GM21717 (cell line): Measurements from ENCODE around the gene PPM1N.

Experiments
- ATAC-seq: cut with Tn5 transposase; IDR thresholded peaks from one replicate; pipeline ENCODE4 v1.9.1; 2021; ENCODE audit warnings: mild to moderate bottlenecking, moderate library complexity; ENCODE audit not compliant: unreplicated experiment

The PPM1N gene

GRCh38 chr19:45498411-45499195, at the start of gene PPM1N:
Gene PPM1N, plus strand, starts transcription at chr19:45498443. Its CDS starts 30 bp downstream, at chr19:45498473.
- no peak for ATAC-seq

DNA sequence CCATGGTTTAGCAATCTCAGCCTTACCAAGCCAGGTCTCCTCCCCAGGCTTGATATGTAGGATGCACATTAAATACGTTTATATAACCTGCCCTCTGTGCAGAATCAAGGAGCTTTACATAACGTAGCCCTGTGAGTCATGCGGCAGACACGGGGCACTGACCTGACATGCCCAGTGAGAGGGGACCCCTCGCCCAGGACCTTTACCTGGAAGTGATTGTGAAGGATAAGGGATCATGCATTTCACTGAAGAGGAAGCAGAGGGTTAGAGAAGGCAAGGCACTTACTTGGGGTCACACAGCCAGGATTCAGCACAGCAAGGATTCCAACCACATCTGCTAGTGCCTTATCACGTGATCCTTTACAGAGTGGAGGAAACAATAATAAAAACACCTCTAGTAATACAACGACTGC, 49.4 kb upstream of the PPM1N start:
- no peak for ATAC-seq

DNA sequence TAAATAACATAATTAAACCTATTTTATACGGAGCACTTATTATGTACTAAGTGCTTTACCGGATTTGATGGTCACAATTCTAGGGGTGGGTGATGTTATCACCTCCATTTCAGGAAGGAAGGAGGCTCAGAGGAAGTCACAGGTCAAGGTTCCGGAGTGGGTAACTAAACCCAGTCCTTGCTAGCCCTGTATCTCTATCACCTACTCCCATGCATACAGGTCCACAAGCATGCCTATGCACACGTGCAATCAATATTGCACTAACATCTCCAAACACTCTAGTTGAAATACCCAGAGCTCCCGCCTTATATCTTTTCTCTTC, 48.3 kb upstream of the PPM1N start:
- ATAC-seq, result peak; percentile 13

- ATAC-seq, result peak; percentile 19
Observed at GRCh38 chr19:45451131-45451849, 47.0 kb upstream of the PPM1N start.

- no peak for ATAC-seq
Observed at GRCh38 chr19:45451850-45452387, 46.3 kb upstream of the PPM1N start.

GRCh38 chr19:45455707-45456499, 42.3 kb upstream of the PPM1N start:
- no peak for ATAC-seq

DNA sequence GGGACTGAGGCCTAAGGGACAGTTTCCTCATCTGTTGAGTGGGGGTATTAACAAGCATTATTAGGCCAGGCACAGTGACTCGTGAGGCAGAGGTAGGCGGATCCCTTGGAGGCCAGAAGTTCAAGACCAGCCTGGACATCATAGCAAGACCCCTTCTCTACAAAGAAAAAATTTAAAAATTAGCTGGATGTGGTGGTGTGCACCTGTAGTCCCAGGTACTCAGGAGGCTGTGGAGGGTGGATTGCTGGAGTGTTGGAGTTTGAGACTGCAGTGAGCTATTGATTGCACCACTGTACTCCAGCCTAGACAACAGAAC, 41.8 kb upstream of the PPM1N start:
- no peak for ATAC-seq

DNA sequence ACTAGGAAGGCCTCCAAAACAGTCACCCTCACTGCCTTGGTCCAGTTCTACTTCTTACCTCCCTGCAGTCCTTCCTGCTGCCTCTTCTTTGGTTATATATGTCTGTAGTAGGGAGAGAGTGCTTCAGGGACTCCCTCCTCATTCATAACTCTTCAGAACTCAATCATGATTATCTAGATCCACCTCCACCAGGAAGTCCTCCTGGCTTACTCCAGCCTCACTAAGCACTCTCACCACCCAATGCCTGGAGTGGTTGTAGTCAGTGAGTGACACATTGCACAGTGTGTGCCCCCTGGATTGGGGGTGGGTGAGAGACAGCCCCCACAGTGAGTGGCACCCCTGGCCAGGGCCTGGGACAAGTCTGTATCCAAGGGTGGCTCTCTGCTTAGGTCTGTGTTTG, 40.5 kb upstream of the PPM1N start:
- ATAC-seq, result no peak

DNA sequence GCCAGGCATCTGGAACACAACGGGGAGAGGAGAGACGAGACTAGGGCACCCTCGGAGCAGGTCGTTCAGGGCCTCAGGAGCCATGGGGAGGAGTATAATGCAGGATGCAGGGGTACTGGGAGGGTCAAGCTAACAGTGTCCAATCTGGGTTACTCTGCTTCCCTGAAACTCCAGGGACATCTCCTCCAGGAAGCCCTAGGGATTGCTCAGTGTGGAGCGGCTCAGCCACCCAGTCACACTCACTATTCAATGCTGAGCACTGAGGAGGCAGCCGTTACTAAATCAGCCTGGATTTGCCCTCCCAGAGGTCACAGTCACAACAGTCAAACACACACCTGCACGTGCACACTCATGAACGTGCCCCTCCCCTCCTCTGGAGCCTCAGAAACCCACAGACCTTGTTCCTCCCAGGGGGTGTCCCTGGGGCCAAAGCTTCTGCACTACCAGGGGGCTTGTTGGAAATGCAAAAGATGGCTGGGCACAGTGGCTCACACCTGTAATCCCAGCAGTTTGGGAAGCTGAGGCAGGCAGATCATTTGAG, 37.4 kb upstream of the PPM1N start:
- no peak for ATAC-seq

- ATAC-seq, result no peak
Observed at GRCh38 chr19:45462174-45462573, 36.1 kb upstream of the PPM1N start.

DNA sequence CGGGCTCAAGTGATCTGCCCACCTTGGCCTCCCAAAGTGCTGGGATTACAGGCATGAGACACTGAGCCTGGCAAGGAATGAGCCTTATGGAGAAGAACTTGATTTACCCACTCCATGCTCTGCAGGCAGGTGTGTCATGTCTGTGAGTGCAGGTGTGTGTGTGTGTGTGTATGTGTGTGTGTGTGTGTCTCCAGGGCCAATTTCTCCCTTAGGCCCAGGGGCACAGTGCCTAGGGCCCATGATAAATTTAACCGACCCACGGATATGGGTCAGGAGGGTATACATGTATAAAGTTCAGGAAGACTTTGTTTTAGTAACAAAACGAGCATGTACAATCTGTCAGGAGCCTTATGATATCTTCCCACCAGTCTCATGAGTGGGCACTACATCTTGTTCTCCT, 35.0 kb upstream of the PPM1N start:
- no peak for ATAC-seq

DNA sequence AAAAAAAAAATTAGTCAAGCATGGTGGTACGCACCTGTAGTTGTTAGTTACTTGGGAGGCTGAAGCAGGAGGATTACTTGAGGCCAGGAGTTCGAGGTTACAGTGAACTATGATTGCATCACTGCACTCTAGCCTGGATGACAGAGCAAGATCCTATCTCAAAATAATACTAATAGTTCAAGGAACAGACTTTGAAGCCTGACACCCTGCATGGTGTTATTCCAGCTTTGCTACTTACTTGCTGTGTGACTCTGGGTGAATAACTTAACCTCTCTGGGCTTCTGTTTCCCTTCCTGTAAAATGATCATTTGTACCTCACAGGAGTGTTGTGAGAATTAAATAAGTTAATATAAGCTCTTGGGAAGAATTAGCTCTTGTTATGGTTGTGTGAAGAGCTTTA, 34.0 kb upstream of the PPM1N start:
- no peak for ATAC-seq

GRCh38 chr19:45464852-45465441, 33.3 kb upstream of the PPM1N start:
- ATAC-seq, result no peak

DNA sequence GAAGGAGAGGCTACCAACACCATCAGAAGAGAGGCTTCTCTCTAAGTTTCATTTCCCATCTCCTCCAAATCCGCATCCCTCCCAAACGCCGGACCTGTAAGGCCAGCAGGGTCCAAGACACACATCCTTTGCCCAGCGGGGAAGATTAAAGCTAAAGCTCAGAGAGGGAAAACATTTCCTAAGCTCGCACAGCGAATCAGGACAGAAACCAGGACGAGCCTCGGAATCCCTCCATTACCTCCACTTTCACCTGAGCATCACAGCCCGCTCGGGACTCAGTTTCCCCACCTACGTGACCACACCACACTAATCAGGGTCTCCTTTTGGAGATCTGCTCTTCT, 31.2 kb upstream of the PPM1N start:
- ATAC-seq, result no peak

GRCh38 chr19:45467456-45468158, 30.6 kb upstream of the PPM1N start, which contains the start of gene FOSB:
Gene FOSB, plus strand, starts transcription at chr19:45467996. Its CDS starts 591 bp downstream, at chr19:45468587.
- no peak for ATAC-seq

GRCh38 chr19:45468159-45468651, 30.0 kb upstream of the PPM1N start:
- no peak for ATAC-seq

DNA sequence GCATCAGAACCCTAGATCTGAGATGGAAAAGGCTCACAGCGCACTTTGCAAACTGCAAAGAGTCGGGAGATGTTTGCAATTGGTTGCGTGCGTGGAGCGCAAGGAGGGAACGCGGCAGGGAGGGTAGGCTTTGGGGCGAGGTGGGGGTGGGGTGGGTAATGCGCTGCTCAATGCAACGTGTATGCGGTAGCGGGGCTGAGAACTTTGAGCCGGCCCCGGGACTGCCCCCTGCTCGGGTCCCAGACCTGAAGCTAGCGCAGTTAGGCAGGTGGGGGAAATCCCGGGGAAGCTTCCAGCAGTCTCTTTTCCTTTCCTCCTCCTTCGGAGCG, 29.5 kb upstream of the PPM1N start:
- peak; percentile 13 for ATAC-seq

GRCh38 chr19:45469132-45469944, 28.9 kb upstream of the PPM1N start:
- ATAC-seq, result peak; percentile 54

DNA sequence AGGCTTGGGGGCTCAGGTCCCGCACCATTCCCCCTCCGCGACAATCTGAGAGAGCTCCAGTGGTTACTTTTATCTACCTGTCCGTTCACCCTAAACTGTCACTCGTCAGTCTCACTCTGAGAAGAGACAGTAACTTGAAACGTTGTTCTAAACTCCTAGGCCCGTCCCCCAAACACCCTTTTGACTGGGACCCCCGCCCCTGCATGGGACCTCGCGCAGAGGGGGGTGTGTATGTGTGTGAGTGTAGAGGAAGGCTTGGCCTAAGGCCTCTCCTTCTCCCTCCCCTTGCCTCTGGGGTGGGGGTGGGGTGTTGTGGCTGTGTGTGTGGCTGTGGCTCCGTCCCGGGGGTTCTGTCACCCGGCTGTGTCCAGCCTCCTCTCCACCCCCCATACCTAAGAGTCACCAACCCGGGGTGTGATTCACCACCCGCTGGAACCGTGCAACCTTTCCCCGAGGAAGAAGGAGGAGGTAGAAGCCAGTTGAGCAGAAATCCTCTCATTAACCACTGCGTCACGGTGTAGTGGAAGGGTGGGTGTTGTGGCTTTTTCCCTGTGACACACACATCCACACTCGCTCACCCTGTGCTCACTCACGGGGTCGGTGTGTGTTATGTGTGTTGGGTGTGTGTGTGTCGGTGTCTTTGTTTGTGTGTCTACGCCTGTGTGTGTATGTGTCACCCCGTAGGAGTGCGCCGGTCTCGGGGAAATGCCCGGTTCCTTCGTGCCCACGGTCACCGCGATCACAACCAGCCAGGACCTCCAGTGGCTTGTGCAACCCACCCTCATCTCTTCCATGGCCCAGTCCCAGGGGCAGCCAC, 28.1 kb upstream of the PPM1N start:
- ATAC-seq, result no peak
